B cell (primary cell): ENCODE data around the gene CDC5L. TPM values are rescaled to one million over a fixed set of nuclear protein-coding genes. Genes with fewer than 3 reads are reported as not detected.
"Not testable (repeated sequence)": the region's sequence is repeated elsewhere in the genome, so short reads cannot be mapped to it uniquely, and the experiment has no call there.

ENCODE experiments used
- ATAC-seq: fragments of 200-7000 bp; cut with Tn5 transposase; one replicate; pipeline ENCODE4 v1.10.0; 2021; ENCODE audit warnings: low read depth, mild to moderate bottlenecking, moderate number of reproducible peaks, moderate library complexity
- CTCF ChIA-PET: fragments of 350-600 bp; sonication (Branson Sonifier 250); formaldehyde crosslinking; loops from one replicate; lab custom pipeline; 2021; ENCODE audit warnings: antibody characterized with exemption, inconsistent platforms; lab: Charles Lee
- POLR2A ChIA-PET: fragments of 350-600 bp; sonication (Branson Sonifier 250); formaldehyde crosslinking; loops from one replicate; lab custom pipeline; 2021; ENCODE audit warnings: antibody characterized with exemption; lab: Charles Lee
- DNase-seq: peaks from one replicate; pipeline ENCODE4 v3.0.0; 2013
- H2AFZ ChIP-seq: 2 replicates; pipeline ENCODE4 v1.6.1; 2012; ENCODE audit warnings: mild to moderate bottlenecking, low read depth, low read length; ENCODE audit not compliant: insufficient read depth, poor library complexity, severe bottlenecking
- H3K27ac ChIP-seq, 2 donors: 1 replicate in 1 of 2; 2 replicates in 1 of 2; pipeline ENCODE4 v1.5.1; 2012 to 2013; ENCODE audit warnings: low read length in 2 of 2, mild to moderate bottlenecking in 2 of 2, moderate library complexity in 1 of 2
- H3K27me3 ChIP-seq, 4 experiments: fragments of 200-600 bp in 1 of 4; sonication (generic) in 1 of 4; replicated peaks in 1 of 4; 1 replicate in 2 of 4; 2 replicates in 2 of 4; pipeline versions ENCODE4 v1.6.1 to v1.7.0; 2013 to 2016; ENCODE audit warnings: low read length in 3 of 4, mild to moderate bottlenecking in 2 of 4, mixed read lengths in 1 of 4, moderate library complexity in 1 of 4; ENCODE audit not compliant: insufficient read depth in 4 of 4, control insufficient read depth in 3 of 4; ENCODE audit errors: control extremely low read depth in 1 of 4
- H3K36me3 ChIP-seq, 2 experiments: replicated peaks in 1 of 2; 1 replicate in 1 of 2; 2 replicates in 1 of 2; pipeline versions ENCODE4 v1.6.1 to v1.7.1; 2013; ENCODE audit warnings: low read length in 1 of 2; ENCODE audit not compliant: insufficient read depth in 2 of 2, control insufficient read depth in 1 of 2; ENCODE audit errors: control extremely low read depth in 1 of 2, extremely low read depth in 1 of 2
- H3K4me1 ChIP-seq, 2 donors: fragments of 200-600 bp in 1 of 2; sonication (generic) in 1 of 2; 1 replicate in 1 of 2; 2 replicates in 1 of 2; pipeline versions ENCODE4 v1.5.1 to v1.6.1; 2013 to 2017; ENCODE audit warnings: low read length in 2 of 2; ENCODE audit not compliant: control insufficient read depth in 2 of 2, insufficient read depth in 2 of 2
- H3K4me2 ChIP-seq: replicated peaks from 2 replicates; pipeline ENCODE3; 2012; ENCODE audit warnings: mild to moderate bottlenecking, low read depth, low read length; ENCODE audit not compliant: poor library complexity, severe bottlenecking
- H3K4me3 ChIP-seq, 5 experiments: fragments of 200-600 bp in 1 of 5; sonication (generic) in 1 of 5; 1 replicate in 3 of 5; 2 replicates in 2 of 5; pipeline versions ENCODE4 v1.5.1 to v1.7.0; 2011 to 2016; ENCODE audit warnings: low read length in 4 of 5, mild to moderate bottlenecking in 4 of 5, low read depth in 2 of 5, control low read depth in 1 of 5, moderate library complexity in 1 of 5; ENCODE audit not compliant: insufficient read depth in 1 of 5; ENCODE audit errors: control extremely low read depth in 1 of 5, extremely low read depth in 1 of 5
- H3K79me2 ChIP-seq: fragments of 200-600 bp; sonication (generic); one replicate; pipeline ENCODE4 v1.6.0; 2016; ENCODE audit warnings: low read length; ENCODE audit not compliant: control insufficient read depth, insufficient read depth
- H3K9ac ChIP-seq: fragments of 200-600 bp; sonication (generic); 2 replicates; pipeline ENCODE4 v1.6.1; 2017; ENCODE audit warnings: mild to moderate bottlenecking, low read length, moderate library complexity
- H3K9me3 ChIP-seq, 3 donors: one replicate each; pipeline versions ENCODE4 v1.6.1 to v1.7.1; 2013; ENCODE audit warnings: low read length in 2 of 3; ENCODE audit not compliant: control insufficient read depth in 2 of 3, insufficient read depth in 1 of 3; ENCODE audit errors: control extremely low read depth in 1 of 3
- H4K20me1 ChIP-seq: 2 replicates; pipeline ENCODE4 v1.6.0; 2012; ENCODE audit warnings: mild to moderate bottlenecking, low read length; ENCODE audit not compliant: insufficient read depth, control insufficient read depth, poor library complexity, severe bottlenecking
- H3K27ac Mint-ChIP-seq: one replicate; pipeline ENCODE4 v1.8.0; 2021; ENCODE audit warnings: mixed read lengths
- H3K27me3 Mint-ChIP-seq: one replicate; pipeline ENCODE4 v1.8.0; 2021; ENCODE audit warnings: mixed read lengths
- H3K4me1 Mint-ChIP-seq: one replicate; pipeline ENCODE4 v1.8.0; 2021; ENCODE audit warnings: mixed read lengths
- H3K4me3 Mint-ChIP-seq: one replicate; pipeline ENCODE4 v1.8.0; 2021; ENCODE audit warnings: mixed read lengths
- H3K9me3 Mint-ChIP-seq: one replicate; pipeline ENCODE4 v1.8.0; 2022; ENCODE audit warnings: mixed read lengths; ENCODE audit not compliant: insufficient read depth
- CTCF ChIP-seq: fragments of 200-600 bp; IDR thresholded peaks from one replicate; pipeline ENCODE4 v1.8.0; 2022; ENCODE audit warnings: antibody characterized with exemption, mild to moderate bottlenecking
- EZH2 ChIP-seq: IDR thresholded peaks from 2 replicates; pipeline ENCODE4 v1.6.1; 2012; ENCODE audit warnings: borderline replicate concordance, low read depth, mild to moderate bottlenecking, moderate library complexity, low read length; ENCODE audit not compliant: insufficient read depth, poor library complexity, severe bottlenecking
- WGBS: methylation state at CpG from one replicate; pipeline ENCODE4 v1.1.5; 2013; ENCODE audit warnings: missing lambda C conversion rate; ENCODE audit not compliant: insufficient coverage; 5-methylcytosine and 5-hydroxymethylcytosine counted together
- intact Hi-C: fragments of 100-400 bp; cut with micrococcal nuclease; formaldehyde crosslinking; loops from one replicate; pipeline ENCODE4 v1.10.0; 2022
- polyA plus RNA-seq: library from polyadenylated mRNA; depleted of rRNA; stranded (reverse); fragments of >200 nt; gene quantifications from 2 replicates; pipeline ENCODE4 v1.2.3, GENCODE V29; 2012
- total RNA-seq, 2 donors: library from RNA; stranded (reverse); fragments of 120-200 nt in 1 of 2; gene quantifications; 1 replicate in 1 of 2; 2 replicates in 1 of 2; pipeline versions ENCODE4 v1.2.3 to v1.2.4, GENCODE V29; 2013 to 2022

Gene CDC5L
- total and polyA plus RNA-seq, 2 donors (not counting 1 experiment from before 2014, with no cell fraction given), result 4.1 to 22.2 TPM

DNA sequence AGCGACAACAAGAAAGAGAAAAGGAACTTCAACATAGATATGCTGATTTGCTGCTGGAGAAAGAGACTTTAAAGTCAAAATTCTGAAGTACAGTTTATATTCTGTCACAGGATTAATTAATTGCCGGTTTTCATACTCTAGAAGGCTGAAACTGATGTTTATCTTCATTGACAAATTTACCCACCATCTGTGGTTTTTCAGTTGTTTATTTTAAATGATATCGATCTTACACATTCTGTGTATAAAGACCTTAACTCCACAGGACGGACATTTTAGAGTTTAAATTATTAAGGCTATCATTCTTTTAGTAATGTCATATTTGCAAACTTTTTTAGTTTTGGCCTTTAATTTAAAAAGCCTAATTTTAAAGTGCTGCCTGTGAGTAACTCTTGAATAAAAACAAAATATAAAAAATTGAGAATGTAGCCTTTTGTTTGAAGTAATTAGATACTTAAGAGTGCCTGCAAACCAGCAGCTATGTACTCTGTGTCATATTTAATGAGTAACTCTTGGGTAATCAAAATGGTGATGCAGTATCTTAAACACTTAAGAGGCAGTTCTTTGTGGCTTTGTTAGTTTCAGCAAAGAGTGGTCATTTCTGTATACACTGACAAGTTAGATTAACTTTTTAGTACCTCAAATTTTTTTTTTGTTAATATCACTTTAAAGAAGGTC is 59.3 kb downstream of the CDC5L start:
- H3K36me3 ChIP-seq, result peaks cover 25 to 40% of the 10 kb centered on the region in 2 experiments

DNA sequence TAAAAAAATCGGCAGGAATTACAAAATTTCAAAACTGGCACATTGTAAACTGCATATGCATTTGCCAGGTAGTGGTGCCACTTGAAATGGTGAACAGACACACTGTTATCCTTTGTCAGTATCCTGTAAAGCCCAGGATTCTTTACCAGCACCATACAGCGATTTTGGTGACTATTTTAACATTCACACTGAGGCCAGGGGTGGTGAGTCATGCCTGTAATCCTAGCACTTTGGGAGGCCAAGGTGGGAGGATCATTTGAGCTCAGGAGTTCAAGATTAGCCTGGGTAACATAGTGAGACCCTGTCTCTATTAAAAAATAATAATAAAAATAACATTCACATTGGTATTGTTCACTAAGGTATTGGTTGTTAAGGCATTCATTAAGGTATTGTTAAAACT is 61.7 kb downstream of the CDC5L start:
- intact Hi-C loops, DNase-seq, ATAC-seq, H3K27ac Mint-ChIP-seq, H3K4me3 Mint-ChIP-seq, H3K4me2 ChIP-seq, H3K4me3 ChIP-seq, H3K4me1 Mint-ChIP-seq, H3K79me2 ChIP-seq, H3K9ac ChIP-seq, H3K27me3 ChIP-seq, H3K27ac ChIP-seq, POLR2A ChIA-PET, H3K4me1 ChIP-seq, CTCF ChIA-PET, H4K20me1 ChIP-seq, H3K27me3 Mint-ChIP-seq, H3K9me3 Mint-ChIP-seq, H2AFZ ChIP-seq, H3K9me3 ChIP-seq: not testable (repeated sequence)
- H3K36me3 ChIP-seq, result peaks cover 36 to 45% of the 10 kb centered on the region in 2 experiments
- no CpG with 5 or more reads among the region's 2 CpGs for WGBS

More for the DNA sequence above, 59.3 kb downstream of the CDC5L start:
- peaks cover 9% of the 10 kb centered on the region for H3K9me3 Mint-ChIP-seq
- Histone ChIP-seq H3K9ac (no peak overlapping the region), H3K4me2 (no peak overlapping the region), H4K20me1 (peaks cover 13% of the 10 kb centered on the region), H2AFZ (no peak overlapping the region), H3K9me3 (peaks cover 6 to 20% (median 10%) of the 10 kb centered on the region in 3 donors), H3K79me2 (peaks cover 11% of the 10 kb centered on the region), H3K4me1 (no peaks in the 10 kb centered on the region), H3K27me3 (no peaks in the 10 kb centered on the region), H3K4me3 (no peak overlapping the region), H3K27ac (no peak overlapping the region)
- CTCF ChIA-PET, result interaction anchor here (1.6 to 4.1 kb wide), 2 partner anchors 9 kb away, joined by 6 to 19 read pairs; no protein-coding TSS in a partner anchor
- no peak for TF ChIP-seq EZH2
- no peak for TF ChIP-seq CTCF
- intact Hi-C loops, result no loop called here
- no peaks in the 10 kb centered on the region for H3K4me1 Mint-ChIP-seq
- H3K27me3 Mint-ChIP-seq, result no peaks in the 10 kb centered on the region
- no peak overlapping the region for H3K27ac Mint-ChIP-seq
- no peak for ATAC-seq
- no CpG with 5 or more reads among the region's 4 CpGs for WGBS
- no peak overlapping the region for H3K4me3 Mint-ChIP-seq
- POLR2A ChIA-PET, result no interaction called here
- no peak for DNase-seq
